Panc1 (cell line): Measurements from ENCODE around the gene TECR. TPM values are rescaled to one million over a fixed set of nuclear protein-coding genes. Genes with fewer than 3 reads are reported as not detected.
A peak's percentile ranks its signal among the peaks of the same experiment; 100 is the strongest.

Experiments used
- ATAC-seq: fragments of 200-7000 bp; cut with Tn5 transposase; 2 replicates; pipeline ENCODE4 v1.9.1; 2020; ENCODE audit warnings: mild to moderate bottlenecking, moderate library complexity
- BruUV-seq: library from RNA; stranded (reverse); fragments of 400-500 nt; replicated peaks from 2 replicates; lab custom pipeline; 2021; lab: Mats Ljungman, UMichigan
- CTCF ChIA-PET: fragments of 300-600 bp; sonication (Branson Sonifier 250); formaldehyde crosslinking; loops from one replicate; lab custom pipeline; 2022; ENCODE audit warnings: antibody characterized with exemption; lab: Charles Lee
- POLR2A ChIA-PET: fragments of 300-600 bp; sonication (Branson Sonifier 250); formaldehyde crosslinking; loops from one replicate; lab custom pipeline; 2022; ENCODE audit warnings: antibody characterized with exemption; lab: Charles Lee
- DNase-seq: peaks from one replicate; pipeline ENCODE4 v3.0.0-alpha.2; 2010; ENCODE audit warnings: low read depth, low spot score
- H3K27ac ChIP-seq: 2 replicates; pipeline ENCODE4 v1.5.1; 2011; ENCODE audit warnings: mild to moderate bottlenecking, low read length, inconsistent platforms
- H3K27me3 ChIP-seq: fragments of 200-500 bp; sonication (Bioruptor generic); 2 replicates; pipeline ENCODE4 v1.6.0; 2014; ENCODE audit warnings: low read length, inconsistent platforms; ENCODE audit not compliant: control insufficient read depth, insufficient read depth
- H3K36me3 ChIP-seq: fragments of 200-500 bp; sonication (Bioruptor generic); 2 replicates; pipeline ENCODE4 v1.5.1; 2014; ENCODE audit warnings: inconsistent platforms, mild to moderate bottlenecking, low read length, moderate library complexity; ENCODE audit not compliant: control insufficient read depth, insufficient read depth
- H3K4me1 ChIP-seq: 2 replicates; pipeline ENCODE4 v1.5.1; 2011; ENCODE audit warnings: inconsistent platforms, mild to moderate bottlenecking, low read length, moderate library complexity; ENCODE audit not compliant: control insufficient read depth, insufficient read depth
- H3K4me3 ChIP-seq, 2 experiments: 2 replicates each; pipeline ENCODE4 v1.5.1; 2011 to 2012; ENCODE audit warnings: low read depth in 2 of 2, low read length in 2 of 2, mild to moderate bottlenecking in 2 of 2, inconsistent platforms in 1 of 2, moderate library complexity in 1 of 2
- H3K9me3 ChIP-seq: fragments of 200-500 bp; sonication (Bioruptor generic); 2 replicates; pipeline ENCODE4 v1.5.1; 2014; ENCODE audit warnings: low read depth, mild to moderate bottlenecking, inconsistent platforms, low read length, moderate library complexity; ENCODE audit not compliant: control insufficient read depth, insufficient read depth
- POLR2AphosphoS5 ChIP-seq: IDR thresholded peaks from 2 replicates; pipeline ENCODE4 v1.6.1; 2012; ENCODE audit warnings: mild to moderate bottlenecking, low read depth, low read length, moderate library complexity
- SIN3A ChIP-seq: IDR thresholded peaks from 2 replicates; pipeline ENCODE4 v1.6.1; 2012; ENCODE audit warnings: low read depth, mild to moderate bottlenecking, low read length, moderate library complexity, borderline replicate concordance; ENCODE audit not compliant: insufficient read depth
- TCF7L2 ChIP-seq: IDR thresholded peaks from 2 replicates; pipeline ENCODE4 v1.6.1; 2011; ENCODE audit warnings: mild to moderate bottlenecking, low read depth, low read length, inconsistent platforms
- in situ Hi-C: cut with HindIII; loops from 2 replicates; pipeline ENCODE4 v1.10.0; 2016; ENCODE audit warnings: low sequenced_read_pairs, low pct_unique_long_range_greater_than_20kb
- intact Hi-C: fragments of 100-400 bp; cut with micrococcal nuclease; formaldehyde crosslinking; loops from one replicate; pipeline ENCODE4 v1.10.0; 2022; ENCODE audit not compliant: unreplicated experiment
- total RNA-seq: library from RNA; stranded (reverse); gene quantifications from one replicate; pipeline ENCODE4 v1.2.1, GENCODE V29; 2021; ENCODE audit not compliant: unreplicated experiment
- TF ChIP-seq, protein P1 (sequence below): fragments of 450-650 bp; IDR thresholded peaks from 2 replicates; pipeline ENCODE4 v1.5.1; 2017; ENCODE audit warnings: mild to moderate bottlenecking
- TF ChIP-seq, protein P2 (sequence below), 2 experiments: IDR thresholded peaks; 2 replicates each; pipeline ENCODE4 v1.6.1; 2011 to 2012; ENCODE audit warnings: low read depth in 2 of 2, control low read depth in 1 of 2, low read length in 1 of 2, mild to moderate bottlenecking in 1 of 2, moderate library complexity in 1 of 2; ENCODE audit not compliant: insufficient read depth in 1 of 2

The TECR gene
- total RNA-seq, 1 experiment from 2014 or later: 233 TPM

DNA sequence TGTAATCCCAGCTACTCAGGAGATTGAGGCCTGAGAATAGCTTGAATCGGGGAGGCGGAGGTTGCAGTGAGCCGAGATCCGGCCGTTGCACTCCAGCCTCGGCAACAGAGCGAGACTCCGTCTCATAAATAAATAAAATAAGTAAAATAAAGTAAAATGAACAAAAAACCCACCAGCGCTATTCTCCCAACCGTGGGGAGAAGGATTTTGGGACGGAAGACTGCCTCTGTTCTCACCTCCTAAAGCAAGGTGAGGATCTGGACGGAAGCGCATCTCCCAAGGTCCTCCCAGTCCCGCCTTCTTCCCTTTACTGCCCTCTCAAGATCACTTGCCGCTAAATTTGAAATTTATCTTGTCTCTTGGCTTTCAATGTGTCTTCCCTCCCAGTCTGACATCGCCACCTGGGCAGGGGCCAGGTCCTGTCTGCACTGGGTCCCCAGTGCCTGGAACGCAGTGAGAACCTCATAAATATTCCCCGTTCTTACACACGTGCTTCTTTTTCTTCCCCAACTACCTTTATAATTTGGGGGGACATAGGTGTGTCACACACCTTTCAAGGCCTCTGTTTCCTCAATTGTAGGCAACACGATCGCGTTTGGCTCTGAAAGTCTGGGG, 10.0 kb upstream of the TECR start:
- in situ Hi-C loops: no loop called here
- ATAC-seq: no peak
- TF ChIP-seq, protein P1, sequence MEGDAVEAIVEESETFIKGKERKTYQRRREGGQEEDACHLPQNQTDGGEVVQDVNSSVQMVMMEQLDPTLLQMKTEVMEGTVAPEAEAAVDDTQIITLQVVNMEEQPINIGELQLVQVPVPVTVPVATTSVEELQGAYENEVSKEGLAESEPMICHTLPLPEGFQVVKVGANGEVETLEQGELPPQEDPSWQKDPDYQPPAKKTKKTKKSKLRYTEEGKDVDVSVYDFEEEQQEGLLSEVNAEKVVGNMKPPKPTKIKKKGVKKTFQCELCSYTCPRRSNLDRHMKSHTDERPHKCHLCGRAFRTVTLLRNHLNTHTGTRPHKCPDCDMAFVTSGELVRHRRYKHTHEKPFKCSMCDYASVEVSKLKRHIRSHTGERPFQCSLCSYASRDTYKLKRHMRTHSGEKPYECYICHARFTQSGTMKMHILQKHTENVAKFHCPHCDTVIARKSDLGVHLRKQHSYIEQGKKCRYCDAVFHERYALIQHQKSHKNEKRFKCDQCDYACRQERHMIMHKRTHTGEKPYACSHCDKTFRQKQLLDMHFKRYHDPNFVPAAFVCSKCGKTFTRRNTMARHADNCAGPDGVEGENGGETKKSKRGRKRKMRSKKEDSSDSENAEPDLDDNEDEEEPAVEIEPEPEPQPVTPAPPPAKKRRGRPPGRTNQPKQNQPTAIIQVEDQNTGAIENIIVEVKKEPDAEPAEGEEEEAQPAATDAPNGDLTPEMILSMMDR: no peak
- TF ChIP-seq SIN3A (no peak), TCF7L2 (no peak), POLR2AphosphoS5 (no peak)
- TF ChIP-seq, protein P2, sequence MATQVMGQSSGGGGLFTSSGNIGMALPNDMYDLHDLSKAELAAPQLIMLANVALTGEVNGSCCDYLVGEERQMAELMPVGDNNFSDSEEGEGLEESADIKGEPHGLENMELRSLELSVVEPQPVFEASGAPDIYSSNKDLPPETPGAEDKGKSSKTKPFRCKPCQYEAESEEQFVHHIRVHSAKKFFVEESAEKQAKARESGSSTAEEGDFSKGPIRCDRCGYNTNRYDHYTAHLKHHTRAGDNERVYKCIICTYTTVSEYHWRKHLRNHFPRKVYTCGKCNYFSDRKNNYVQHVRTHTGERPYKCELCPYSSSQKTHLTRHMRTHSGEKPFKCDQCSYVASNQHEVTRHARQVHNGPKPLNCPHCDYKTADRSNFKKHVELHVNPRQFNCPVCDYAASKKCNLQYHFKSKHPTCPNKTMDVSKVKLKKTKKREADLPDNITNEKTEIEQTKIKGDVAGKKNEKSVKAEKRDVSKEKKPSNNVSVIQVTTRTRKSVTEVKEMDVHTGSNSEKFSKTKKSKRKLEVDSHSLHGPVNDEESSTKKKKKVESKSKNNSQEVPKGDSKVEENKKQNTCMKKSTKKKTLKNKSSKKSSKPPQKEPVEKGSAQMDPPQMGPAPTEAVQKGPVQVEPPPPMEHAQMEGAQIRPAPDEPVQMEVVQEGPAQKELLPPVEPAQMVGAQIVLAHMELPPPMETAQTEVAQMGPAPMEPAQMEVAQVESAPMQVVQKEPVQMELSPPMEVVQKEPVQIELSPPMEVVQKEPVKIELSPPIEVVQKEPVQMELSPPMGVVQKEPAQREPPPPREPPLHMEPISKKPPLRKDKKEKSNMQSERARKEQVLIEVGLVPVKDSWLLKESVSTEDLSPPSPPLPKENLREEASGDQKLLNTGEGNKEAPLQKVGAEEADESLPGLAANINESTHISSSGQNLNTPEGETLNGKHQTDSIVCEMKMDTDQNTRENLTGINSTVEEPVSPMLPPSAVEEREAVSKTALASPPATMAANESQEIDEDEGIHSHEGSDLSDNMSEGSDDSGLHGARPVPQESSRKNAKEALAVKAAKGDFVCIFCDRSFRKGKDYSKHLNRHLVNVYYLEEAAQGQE (IDR thresholded peaks at IDR 0.05; ENCODE audit: insufficient read depth in 1 of 2, low read depth in 2 of 2, low read length in 1 of 2): no peak
- CTCF ChIA-PET: no interaction called here
- H3K4me3 ChIP-seq: no peak overlapping the region
- DNase-seq: no peak
- H3K9me3 ChIP-seq: no peaks in the 10 kb centered on the region
- BruUV-seq: no TSS peak
- intact Hi-C loops: no loop called here
- POLR2A ChIA-PET: interaction anchor here (0.6 kb wide), 2 partner anchors 14 to 104 kb away, joined by 3 to 5 read pairs; no protein-coding TSS in a partner anchor
- H3K4me1 ChIP-seq: peaks cover 38% of the 10 kb centered on the region
- peak overlapping the region; percentile 93 for H3K27ac ChIP-seq
- H3K36me3 ChIP-seq: peaks cover 10% of the 10 kb centered on the region
- H3K27me3 ChIP-seq: no peaks in the 10 kb centered on the region

DNA sequence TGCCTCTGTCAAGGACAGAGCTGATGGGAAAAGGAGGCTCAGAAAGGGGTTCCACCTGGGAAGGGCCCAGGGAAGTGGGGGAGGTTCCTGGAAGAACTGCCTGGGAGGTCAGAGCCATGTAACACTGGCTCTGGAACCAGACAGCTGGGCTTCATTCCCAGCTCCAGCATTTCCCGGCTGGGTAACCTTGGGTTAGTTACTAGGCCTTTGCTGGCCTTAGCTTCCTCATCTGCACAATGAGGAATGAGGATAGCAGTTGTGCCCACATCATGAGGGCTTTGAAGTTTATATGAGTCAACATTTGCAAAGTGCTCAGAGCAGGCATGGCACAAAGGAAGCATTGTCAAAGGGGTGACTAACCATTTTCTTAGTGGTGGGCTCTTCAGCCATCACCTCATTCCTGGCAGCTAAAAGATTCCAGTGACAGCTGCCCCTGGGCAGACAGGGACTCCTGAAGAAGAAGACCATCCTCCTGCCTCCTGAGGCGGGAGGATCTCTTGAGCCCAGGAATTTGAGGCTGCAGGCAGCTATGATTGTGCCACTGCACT, 9.5 kb upstream of the TECR start:
- ChIA-PET CTCF (no interaction called here), POLR2A (interaction anchor here (0.6 kb wide), 1 partner anchor 104 kb away, joined by 5 read pairs; no protein-coding TSS in a partner anchor)
- DNase-seq (no peak), ATAC-seq (peak; percentile 56)
- TF ChIP-seq TCF7L2: peak; percentile 92
- no peak; the same call in 1 of the 2 replicates for TF ChIP-seq POLR2AphosphoS5
- no peaks in the 10 kb centered on the region for H3K9me3 ChIP-seq
- peaks cover 33% of the 10 kb centered on the region for H3K4me1 ChIP-seq
- no peak overlapping the region for H3K4me3 ChIP-seq
- intact Hi-C loops: no loop called here
- H3K27ac ChIP-seq: peak overlapping the region; percentile 93
- in situ Hi-C loops: no loop called here
- no TSS peak for BruUV-seq
- H3K27me3 ChIP-seq: no peaks in the 10 kb centered on the region
- peaks cover 10% of the 10 kb centered on the region for H3K36me3 ChIP-seq

DNA sequence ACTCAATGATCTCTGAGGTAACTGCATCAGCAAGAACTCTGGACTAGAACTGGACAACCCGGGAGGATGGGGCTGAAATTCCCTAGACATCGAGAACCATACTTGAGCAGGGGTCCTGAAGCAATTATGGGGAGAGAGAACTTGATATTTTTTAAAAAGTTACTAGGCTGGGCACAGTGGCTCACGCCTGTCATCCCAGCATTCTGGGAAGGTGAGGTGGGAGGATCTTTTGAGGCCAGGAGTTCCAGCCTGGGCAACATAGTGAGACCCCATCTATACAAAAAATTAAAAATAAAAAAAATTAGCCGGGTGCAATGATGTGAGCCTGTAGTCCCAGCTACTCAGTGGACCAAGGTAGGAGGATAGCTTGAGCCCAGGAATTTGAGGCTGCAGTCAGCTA, 8.9 kb upstream of the TECR start:
- POLR2A ChIA-PET: no interaction called here

More for the DNA sequence above, 8.9 kb upstream of the TECR start:
- no peak for DNase-seq
- CTCF ChIA-PET: no interaction called here
- Histone ChIP-seq H3K27me3 (no peaks in the 10 kb centered on the region), H3K4me3 (no peak overlapping the region), H3K4me1 (peaks cover 27% of the 10 kb centered on the region), H3K27ac (peak overlapping the region; percentile 93), H3K9me3 (no peaks in the 10 kb centered on the region), H3K36me3 (peaks cover 7% of the 10 kb centered on the region)
- no peak for ATAC-seq
- intact Hi-C loops (no loop called here), in situ Hi-C loops (no loop called here)
- TF ChIP-seq SIN3A (no peak), TCF7L2 (no peak), POLR2AphosphoS5 (no peak)
- TF ChIP-seq, protein P1: no peak
- TF ChIP-seq, protein P2 (IDR thresholded peaks at IDR 0.05; ENCODE audit: insufficient read depth in 1 of 2, low read depth in 2 of 2, low read length in 1 of 2): no peak
- no TSS peak for BruUV-seq
